Panc1 (cell line): ENCODE data around the gene MOV10L1. TPM values are rescaled to one million over a fixed set of nuclear protein-coding genes. Genes with fewer than 3 reads are reported as not detected.

ENCODE experiments used
- ATAC-seq: fragments of 200-7000 bp; cut with Tn5 transposase; 2 replicates; pipeline ENCODE4 v1.9.1; 2020; ENCODE audit warnings: mild to moderate bottlenecking, moderate library complexity
- BruUV-seq: library from RNA; stranded (reverse); fragments of 400-500 nt; replicated peaks from 2 replicates; lab custom pipeline; 2021; lab: Mats Ljungman, UMichigan
- CTCF ChIA-PET: fragments of 300-600 bp; sonication (Branson Sonifier 250); formaldehyde crosslinking; loops from one replicate; lab custom pipeline; 2022; ENCODE audit warnings: antibody characterized with exemption; lab: Charles Lee
- POLR2A ChIA-PET: fragments of 300-600 bp; sonication (Branson Sonifier 250); formaldehyde crosslinking; loops from one replicate; lab custom pipeline; 2022; ENCODE audit warnings: antibody characterized with exemption; lab: Charles Lee
- DNase-seq: peaks from one replicate; pipeline ENCODE4 v3.0.0-alpha.2; 2010; ENCODE audit warnings: low read depth, low spot score
- H3K27ac ChIP-seq: 2 replicates; pipeline ENCODE4 v1.5.1; 2011; ENCODE audit warnings: mild to moderate bottlenecking, low read length, inconsistent platforms
- H3K27me3 ChIP-seq: fragments of 200-500 bp; sonication (Bioruptor generic); 2 replicates; pipeline ENCODE4 v1.6.0; 2014; ENCODE audit warnings: low read length, inconsistent platforms; ENCODE audit not compliant: control insufficient read depth, insufficient read depth
- H3K36me3 ChIP-seq: fragments of 200-500 bp; sonication (Bioruptor generic); 2 replicates; pipeline ENCODE4 v1.5.1; 2014; ENCODE audit warnings: inconsistent platforms, mild to moderate bottlenecking, low read length, moderate library complexity; ENCODE audit not compliant: control insufficient read depth, insufficient read depth
- H3K4me1 ChIP-seq: 2 replicates; pipeline ENCODE4 v1.5.1; 2011; ENCODE audit warnings: inconsistent platforms, mild to moderate bottlenecking, low read length, moderate library complexity; ENCODE audit not compliant: control insufficient read depth, insufficient read depth
- H3K4me3 ChIP-seq, 2 experiments: 2 replicates each; pipeline ENCODE4 v1.5.1; 2011 to 2012; ENCODE audit warnings: low read depth in 2 of 2, low read length in 2 of 2, mild to moderate bottlenecking in 2 of 2, inconsistent platforms in 1 of 2, moderate library complexity in 1 of 2
- H3K9me3 ChIP-seq: fragments of 200-500 bp; sonication (Bioruptor generic); 2 replicates; pipeline ENCODE4 v1.5.1; 2014; ENCODE audit warnings: low read depth, mild to moderate bottlenecking, inconsistent platforms, low read length, moderate library complexity; ENCODE audit not compliant: control insufficient read depth, insufficient read depth
- CTCF ChIP-seq: fragments of 450-650 bp; IDR thresholded peaks from 2 replicates; pipeline ENCODE4 v1.5.1; 2017; ENCODE audit warnings: mild to moderate bottlenecking
- POLR2AphosphoS5 ChIP-seq: IDR thresholded peaks from 2 replicates; pipeline ENCODE4 v1.6.1; 2012; ENCODE audit warnings: mild to moderate bottlenecking, low read depth, low read length, moderate library complexity
- REST ChIP-seq, 2 experiments: IDR thresholded peaks; 2 replicates each; pipeline ENCODE4 v1.6.1; 2011 to 2012; ENCODE audit warnings: low read depth in 2 of 2, control low read depth in 1 of 2, low read length in 1 of 2, mild to moderate bottlenecking in 1 of 2, moderate library complexity in 1 of 2; ENCODE audit not compliant: insufficient read depth in 1 of 2
- SIN3A ChIP-seq: IDR thresholded peaks from 2 replicates; pipeline ENCODE4 v1.6.1; 2012; ENCODE audit warnings: low read depth, mild to moderate bottlenecking, low read length, moderate library complexity, borderline replicate concordance; ENCODE audit not compliant: insufficient read depth
- TCF7L2 ChIP-seq: IDR thresholded peaks from 2 replicates; pipeline ENCODE4 v1.6.1; 2011; ENCODE audit warnings: mild to moderate bottlenecking, low read depth, low read length, inconsistent platforms
- in situ Hi-C: cut with HindIII; loops from 2 replicates; pipeline ENCODE4 v1.10.0; 2016; ENCODE audit warnings: low sequenced_read_pairs, low pct_unique_long_range_greater_than_20kb
- intact Hi-C: fragments of 100-400 bp; cut with micrococcal nuclease; formaldehyde crosslinking; loops from one replicate; pipeline ENCODE4 v1.10.0; 2022; ENCODE audit not compliant: unreplicated experiment
- total RNA-seq: library from RNA; stranded (reverse); gene quantifications from one replicate; pipeline ENCODE4 v1.2.1, GENCODE V29; 2021; ENCODE audit not compliant: unreplicated experiment

Gene MOV10L1
- total RNA-seq, 1 experiment from 2014 or later, result 0.10 TPM

DNA sequence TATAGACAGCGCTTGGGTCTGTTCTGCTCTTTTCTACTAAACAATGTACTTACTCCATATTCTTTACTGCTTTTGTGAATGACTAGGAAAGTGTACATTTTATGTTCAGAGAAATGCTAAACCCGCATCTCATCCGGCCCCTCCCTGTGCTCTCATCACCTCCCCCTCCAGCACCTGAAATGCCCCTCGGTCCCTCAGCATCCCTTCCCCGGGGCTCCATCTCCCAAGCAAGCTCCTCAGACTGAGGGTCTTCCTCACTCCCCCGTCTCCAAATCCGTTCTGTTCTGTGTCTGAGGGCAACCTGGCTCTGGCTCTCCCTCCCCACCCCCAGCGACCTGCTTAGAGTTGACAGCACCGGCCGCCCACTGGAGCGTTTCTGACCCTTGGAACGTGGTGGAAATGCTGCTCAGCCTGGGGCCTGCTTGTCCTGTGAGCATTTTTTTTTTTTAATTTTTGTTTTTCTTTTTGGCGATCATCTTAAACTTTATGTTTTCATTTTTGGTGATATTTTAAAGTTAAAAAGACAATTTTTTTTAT is 112.4 kb downstream of the MOV10L1 start:
- no peaks in the 10 kb centered on the region for H3K9me3 ChIP-seq
- peak overlapping the region; percentile 57 to 64 for H3K4me3 ChIP-seq
- H3K36me3 ChIP-seq, result no peaks in the 10 kb centered on the region; the same call in 1 of the 2 replicates
- TF ChIP-seq POLR2AphosphoS5, result no peak
- no peak for TF ChIP-seq TCF7L2
- no peak for TF ChIP-seq CTCF
- no peak for TF ChIP-seq REST (IDR thresholded peaks at IDR 0.05; ENCODE audit: insufficient read depth in 1 of 2, low read depth in 2 of 2, low read length in 1 of 2)
- no peak for TF ChIP-seq SIN3A
- DNase-seq (no peak), ATAC-seq (no peak)
- in situ Hi-C loops, result no loop called here
- no peak overlapping the region for H3K27ac ChIP-seq
- H3K4me1 ChIP-seq, result peaks cover 14% of the 10 kb centered on the region
- ChIA-PET POLR2A (no interaction called here), CTCF (no interaction called here)
- intact Hi-C loops, result no loop called here
- no peaks in the 10 kb centered on the region for H3K27me3 ChIP-seq
- no TSS peak for BruUV-seq

DNA sequence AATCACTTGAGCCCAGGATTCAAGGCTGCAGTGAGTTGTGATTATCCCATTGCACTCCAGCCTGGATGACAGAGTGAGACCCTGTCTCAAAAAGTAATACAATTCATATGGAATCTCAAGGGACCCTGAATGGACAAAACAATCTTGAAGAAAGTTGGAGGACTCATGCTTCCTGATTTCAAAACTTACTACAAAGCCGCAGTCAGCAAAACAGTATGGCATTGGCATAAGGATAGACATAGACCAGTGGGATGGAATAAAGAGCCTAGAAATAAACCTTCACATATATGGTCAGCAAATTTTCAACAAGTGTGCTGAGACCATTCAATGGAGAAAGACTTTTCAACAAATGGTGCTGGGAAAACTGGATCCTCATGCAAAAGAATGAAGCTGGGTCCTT is 113.5 kb downstream of the MOV10L1 start:
- no peak overlapping the region for H3K27ac ChIP-seq
- TF ChIP-seq CTCF (no peak), REST (IDR thresholded peaks at IDR 0.05; ENCODE audit: insufficient read depth in 1 of 2, low read depth in 2 of 2, low read length in 1 of 2) (no peak), SIN3A (no peak), TCF7L2 (no peak), POLR2AphosphoS5 (no peak)
- peaks cover 14% of the 10 kb centered on the region for H3K4me1 ChIP-seq
- no peak for DNase-seq
- H3K36me3 ChIP-seq, result no peaks in the 10 kb centered on the region; the same call in 1 of the 2 replicates
- in situ Hi-C loops (no loop called here), intact Hi-C loops (no loop called here)
- BruUV-seq, result no TSS peak
- ChIA-PET POLR2A (interaction anchor here (1.1 kb wide), 1 partner anchor 41 kb away, joined by 5 read pairs; no protein-coding TSS in a partner anchor), CTCF (no interaction called here)
- no peak overlapping the region for H3K4me3 ChIP-seq
- no peaks in the 10 kb centered on the region for H3K9me3 ChIP-seq
- no peak for ATAC-seq
- no peaks in the 10 kb centered on the region for H3K27me3 ChIP-seq
